Measurements from ENCODE around the gene SMIM10. TPM values are rescaled to one million over a fixed set of nuclear protein-coding genes. Genes with fewer than 3 reads are reported as not detected.
"Not testable (repeated sequence)": the region's sequence is repeated elsewhere in the genome, so short reads cannot be mapped to it uniquely, and the experiment has no call there.

The SMIM10 gene
- 14.2 TPM for total RNA-seq

DNA sequence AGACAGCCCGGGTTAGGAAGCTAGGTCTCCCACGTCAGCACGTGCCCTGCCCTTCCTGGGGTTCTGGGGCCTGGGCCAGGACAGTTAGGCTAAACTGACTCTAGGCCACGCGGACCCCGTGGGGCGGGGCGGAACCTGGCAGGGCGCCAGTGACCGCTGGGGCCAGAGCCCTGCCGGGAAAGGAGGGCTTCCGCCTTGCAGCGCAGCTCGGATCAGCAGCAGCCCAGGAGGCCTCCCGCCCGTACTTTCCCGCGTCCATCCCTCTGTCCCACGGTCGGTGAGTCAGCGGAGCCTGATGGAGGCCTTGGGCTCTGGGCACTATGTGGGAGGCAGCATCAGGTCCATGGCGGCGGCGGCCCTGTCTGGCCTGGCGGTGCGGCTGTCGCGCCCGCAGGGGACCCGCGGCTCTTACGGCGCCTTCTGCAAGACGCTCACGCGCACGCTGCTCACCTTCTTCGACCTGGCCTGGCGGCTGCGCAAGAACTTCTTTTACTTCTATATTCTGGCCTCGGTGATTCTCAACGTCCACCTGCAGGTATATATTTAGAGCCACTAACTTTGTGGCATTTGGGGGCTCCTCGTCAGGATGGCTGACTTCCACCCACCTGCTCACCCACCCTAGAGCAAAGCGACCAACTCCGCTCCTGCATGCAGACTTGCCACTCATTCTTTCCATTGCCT, at the start of gene SMIM10:
TSS of gene SMIM10 (plus strand) at position 191 of the 681 bp plus-strand sequence. CDS start at position 296, 105 bp downstream.
- DNase-seq (ENCODE audit: low spot score) (peak; percentile 90), ATAC-seq (peak; percentile 99)
- intact Hi-C loops (cut with DNase I), result no loop called here

GRCh38 chrX:134946364-134946763, 44.4 kb upstream of the SMIM10 start:
- DNase-seq (ENCODE audit: low spot score); intact Hi-C loops (cut with DNase I); ATAC-seq: not testable (repeated sequence)

DNA sequence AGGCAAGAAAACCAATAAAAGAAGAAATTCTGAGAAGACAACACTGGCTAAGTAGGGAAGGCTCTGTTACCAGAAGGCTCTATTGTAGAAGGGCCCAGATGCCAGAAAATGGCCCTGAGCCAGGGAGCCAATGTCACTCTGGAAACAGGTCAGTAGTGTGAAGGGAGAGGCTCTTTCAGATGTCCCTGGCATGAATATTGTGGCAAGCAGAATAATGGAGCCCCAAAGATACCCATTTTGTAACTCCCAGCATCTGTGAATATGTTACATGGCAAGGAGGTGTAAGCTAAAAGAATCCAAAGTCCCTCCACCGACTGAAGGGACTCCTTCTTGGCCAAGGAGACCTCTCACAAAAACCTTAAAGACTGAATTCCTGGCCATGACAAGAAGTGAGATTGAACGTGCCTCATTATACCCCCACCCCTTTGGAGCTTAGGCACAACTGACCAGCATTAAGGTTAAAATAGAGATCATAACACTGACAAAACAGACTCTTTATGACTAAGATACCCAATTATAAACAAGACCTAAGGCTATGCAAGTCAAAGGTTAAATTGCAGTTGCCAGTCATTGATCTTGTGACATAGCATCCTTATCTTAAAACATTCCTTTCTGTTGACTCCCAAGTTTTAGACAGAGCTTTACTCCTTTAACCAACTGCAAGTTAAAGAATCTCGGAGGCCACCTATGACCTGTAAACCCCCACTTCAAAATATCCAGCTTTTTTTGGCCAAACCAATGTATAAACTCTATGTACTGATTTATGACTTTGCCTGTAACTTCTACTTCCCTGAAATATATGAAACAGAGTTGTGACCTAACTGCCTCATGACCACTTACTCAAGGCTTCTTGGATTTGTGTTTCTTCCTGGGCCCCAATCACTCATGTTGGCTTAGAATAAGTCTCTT, 42.2 kb upstream of the SMIM10 start:
- ATAC-seq, result no peak
- intact Hi-C loops (cut with DNase I), result no loop called here
- no peak for DNase-seq (ENCODE audit: low spot score)

DNA sequence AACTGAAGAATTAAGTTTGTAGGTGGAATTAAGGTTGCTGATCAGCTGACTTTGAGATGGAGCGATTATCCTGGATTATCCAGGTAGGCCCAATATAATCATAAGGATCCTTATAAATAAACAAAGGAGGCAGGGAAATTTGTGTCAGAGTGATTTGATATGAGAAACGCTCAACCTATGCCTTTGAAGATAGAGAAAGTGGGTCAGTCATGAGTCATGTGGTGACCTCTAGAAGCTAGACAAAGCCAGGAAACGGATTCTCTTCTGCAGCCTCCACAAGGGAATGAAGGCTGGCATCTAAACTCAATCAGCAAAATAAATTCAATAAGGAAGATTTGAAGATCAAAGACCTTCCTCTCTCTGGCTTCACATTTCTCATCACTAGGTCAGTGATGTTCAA, 41.5 kb upstream of the SMIM10 start:
- intact Hi-C loops (cut with DNase I), result no loop called here
- no peak for ATAC-seq
- no peak for DNase-seq (ENCODE audit: low spot score)

DNA sequence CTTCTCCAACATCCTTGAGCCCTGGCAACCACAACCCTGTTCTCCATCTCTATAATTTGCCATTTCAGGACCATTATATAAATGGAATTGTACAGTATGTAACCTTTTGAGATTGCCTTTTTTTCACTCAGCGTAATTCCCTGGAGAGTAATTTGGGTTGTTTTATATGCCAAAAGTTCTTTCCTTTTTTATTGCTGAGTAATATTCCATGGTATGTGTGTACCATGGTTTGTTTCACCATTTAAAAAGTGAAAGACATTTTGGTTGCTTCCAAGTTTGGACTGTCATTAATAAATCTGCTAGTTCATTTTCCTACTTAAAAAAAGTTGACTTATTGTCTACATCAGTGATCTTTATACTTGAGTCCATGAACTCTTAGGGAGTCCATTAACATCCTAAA, 33.0 kb upstream of the SMIM10 start:
- ATAC-seq (no peak), DNase-seq (ENCODE audit: low spot score) (no peak)
- intact Hi-C loops (cut with DNase I), result no loop called here

- intact Hi-C loops (cut with DNase I); DNase-seq (ENCODE audit: low spot score); ATAC-seq: not testable (repeated sequence)
These were observed 30.4 kb upstream of the SMIM10 start for GRCh38 chrX:134960366-134960765.

DNA sequence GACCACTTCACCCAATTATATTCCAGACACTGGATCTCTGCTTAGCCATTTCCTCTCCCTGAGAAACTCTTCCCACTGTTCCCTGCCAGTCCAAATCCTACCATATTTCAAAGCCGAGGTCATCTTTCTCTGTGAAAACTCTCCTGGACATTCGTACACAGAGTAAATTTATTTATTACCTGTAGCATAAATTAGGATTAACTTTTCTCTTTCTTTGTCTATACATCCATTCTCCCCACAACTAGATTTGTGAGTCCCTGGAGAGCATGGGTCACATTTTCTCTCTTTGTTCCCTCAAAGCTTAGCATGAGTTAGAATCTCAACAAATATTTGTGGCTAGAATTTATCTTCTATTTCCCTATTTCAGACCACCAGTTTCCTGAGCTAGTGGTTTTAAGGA, 27.8 kb upstream of the SMIM10 start:
- DNase-seq (ENCODE audit: low spot score), result no peak
- no peak for ATAC-seq
- intact Hi-C loops (cut with DNase I), result no loop called here

- intact Hi-C loops (cut with DNase I), result no loop called here
- no peak for DNase-seq (ENCODE audit: low spot score)
- peak; percentile 87 for ATAC-seq
These were observed 21.1 kb upstream of the SMIM10 start for GRCh38 chrX:134969726-134970125.

DNA sequence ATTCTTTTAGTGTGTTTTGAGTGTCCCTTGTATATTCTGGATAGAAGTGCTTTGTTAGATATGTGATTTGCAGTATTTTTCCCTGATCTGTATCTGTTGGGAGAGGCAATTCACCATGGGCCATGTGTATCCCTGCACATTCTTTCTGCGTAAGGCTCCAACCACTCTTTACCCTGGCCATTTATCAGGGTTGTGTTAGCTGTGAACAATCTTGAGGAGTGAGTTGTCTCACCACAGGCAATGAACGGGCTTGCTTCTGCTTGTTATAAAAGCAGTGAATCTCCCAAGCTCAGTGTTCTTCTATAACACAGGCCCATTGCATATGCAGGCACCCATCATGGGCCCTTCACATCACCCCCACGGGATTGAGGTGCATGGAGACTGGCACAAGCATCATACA, 18.9 kb upstream of the SMIM10 start:
- no peak for ATAC-seq
- no peak for DNase-seq (ENCODE audit: low spot score)
- intact Hi-C loops (cut with DNase I), result no loop called here

- ATAC-seq, result no peak
- no peak for DNase-seq (ENCODE audit: low spot score)
- intact Hi-C loops (cut with DNase I), result no loop called here
These were observed 15.3 kb upstream of the SMIM10 start for GRCh38 chrX:134975516-134975915.

DNA sequence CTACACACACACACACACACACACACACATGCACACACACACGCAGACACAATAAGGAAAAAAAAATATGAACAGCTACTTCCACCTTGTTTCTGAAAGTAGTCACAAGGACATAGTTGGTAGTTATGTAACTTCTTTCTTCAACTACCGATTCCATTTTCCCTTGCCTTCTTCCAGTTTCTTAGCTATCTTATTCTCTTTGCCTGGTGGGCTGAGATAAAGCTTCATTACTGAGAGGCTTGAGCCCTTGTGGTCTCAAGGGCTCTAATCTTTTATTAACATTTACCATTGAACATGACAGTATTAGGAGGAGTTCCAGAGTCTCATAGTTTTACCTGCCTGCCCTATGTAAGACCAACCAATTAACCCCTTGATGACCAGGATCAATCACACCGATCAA, 8.9 kb upstream of the SMIM10 start:
- DNase-seq (ENCODE audit: low spot score), result no peak
- no peak for ATAC-seq
- intact Hi-C loops (cut with DNase I), result no loop called here

DNA sequence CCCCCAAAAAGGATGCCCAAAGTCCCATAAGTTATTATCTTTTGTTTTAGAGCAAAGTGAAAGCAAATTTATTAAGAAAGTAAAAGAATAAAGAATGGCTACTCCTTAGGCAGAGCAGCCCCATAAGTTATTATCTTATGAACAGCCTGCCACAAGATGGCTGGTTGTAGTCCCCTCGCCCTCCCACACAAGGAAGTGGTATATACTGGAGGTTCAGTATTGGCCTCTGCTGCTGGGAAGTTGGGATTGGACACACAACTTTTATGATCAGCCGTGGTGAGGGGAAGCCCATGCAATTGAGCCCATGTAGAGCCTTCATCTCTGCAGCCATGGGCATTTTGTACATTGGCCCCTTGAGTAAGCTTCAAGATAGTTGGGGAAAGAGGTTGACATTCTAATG, 8.0 kb upstream of the SMIM10 start:
- ATAC-seq, result no peak
- DNase-seq (ENCODE audit: low spot score), result no peak
- intact Hi-C loops (cut with DNase I), result no loop called here

- DNase-seq (ENCODE audit: low spot score) (no peak), ATAC-seq (no peak)
- intact Hi-C loops (cut with DNase I), result no loop called here
These were observed 5.3 kb upstream of the SMIM10 start for GRCh38 chrX:134985479-134985878.

GRCh38 chrX:134990475-134990800, 353 bp upstream of the SMIM10 start:
- DNase-seq (ENCODE audit: low spot score), result no peak
- intact Hi-C loops (cut with DNase I), result no loop called here
- ATAC-seq, result peak; percentile 38

- intact Hi-C loops (cut with DNase I), result no loop called here
- no peak for DNase-seq (ENCODE audit: low spot score)
- ATAC-seq, result no peak
These were observed 6.9 kb downstream of the SMIM10 start for GRCh38 chrX:134997646-134998045.

DNA sequence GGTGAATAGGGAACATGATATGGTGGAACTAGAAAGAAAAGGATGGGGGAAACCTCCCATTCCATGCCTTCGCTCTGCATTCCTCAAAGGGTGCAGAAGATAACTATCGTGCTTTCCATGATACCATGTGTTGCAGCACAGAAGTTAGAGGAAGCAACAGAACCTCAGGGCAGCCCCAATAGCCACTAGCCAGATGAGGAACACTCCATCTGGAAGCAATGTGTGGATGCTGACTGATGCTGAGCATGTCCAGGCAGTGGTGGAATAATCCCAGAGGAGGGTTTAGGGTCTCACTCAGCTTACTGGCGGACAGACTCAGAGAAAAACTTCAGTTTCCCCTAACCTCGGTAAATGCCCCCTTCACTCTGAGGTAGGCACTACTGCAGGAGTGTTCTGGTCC, 7.5 kb downstream of the SMIM10 start:
- no peak for ATAC-seq
- intact Hi-C loops (cut with DNase I), result no loop called here
- no peak for DNase-seq (ENCODE audit: low spot score)

DNA sequence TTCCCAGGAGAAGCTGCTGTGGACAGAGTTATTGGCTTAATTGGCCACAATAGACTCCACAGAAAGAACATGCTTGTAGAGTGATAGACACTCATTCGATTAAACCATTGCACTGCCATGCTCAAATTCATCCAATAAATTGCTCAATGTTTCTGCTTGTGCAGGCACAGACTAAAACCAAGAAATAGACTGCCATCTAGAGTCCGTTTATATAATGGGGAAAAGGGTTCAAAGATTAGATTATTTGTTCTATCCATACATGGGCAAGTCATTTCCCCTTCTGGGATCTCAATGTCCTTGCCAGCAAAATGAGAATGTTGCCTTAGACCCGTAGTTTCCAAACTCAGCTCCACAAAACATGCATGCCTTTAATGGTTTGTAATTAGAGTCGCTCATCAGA, 8.7 kb downstream of the SMIM10 start:
- ATAC-seq (peak; percentile 40), DNase-seq (ENCODE audit: low spot score) (no peak)
- intact Hi-C loops (cut with DNase I), result no loop called here

DNA sequence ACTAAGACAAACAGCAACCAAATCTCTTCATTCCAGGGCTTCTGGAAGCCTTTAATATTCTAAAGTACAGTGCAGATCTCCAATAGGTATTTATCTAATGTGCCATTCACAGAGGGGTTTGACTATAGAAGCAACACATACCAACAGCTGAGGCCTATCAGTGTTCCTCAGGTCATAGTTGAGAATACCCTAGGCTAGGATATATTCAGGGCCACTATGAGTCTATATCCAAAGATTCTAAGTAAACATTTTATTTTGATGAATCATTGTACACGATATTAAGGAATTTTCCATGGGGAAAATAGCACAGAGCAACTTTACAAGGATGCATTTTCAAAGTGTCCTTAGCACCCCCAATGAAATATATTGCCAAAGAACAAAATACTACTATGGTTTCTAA, 9.7 kb downstream of the SMIM10 start:
- intact Hi-C loops (cut with DNase I), result no loop called here
- no peak for DNase-seq (ENCODE audit: low spot score)
- ATAC-seq, result no peak

GRCh38 chrX:135003876-135004623, 13.3 kb downstream of the SMIM10 start:
- ATAC-seq, result peak; percentile 99
- intact Hi-C loops (cut with DNase I), result no loop called here
- peak; percentile 94 for DNase-seq (ENCODE audit: low spot score)

DNA sequence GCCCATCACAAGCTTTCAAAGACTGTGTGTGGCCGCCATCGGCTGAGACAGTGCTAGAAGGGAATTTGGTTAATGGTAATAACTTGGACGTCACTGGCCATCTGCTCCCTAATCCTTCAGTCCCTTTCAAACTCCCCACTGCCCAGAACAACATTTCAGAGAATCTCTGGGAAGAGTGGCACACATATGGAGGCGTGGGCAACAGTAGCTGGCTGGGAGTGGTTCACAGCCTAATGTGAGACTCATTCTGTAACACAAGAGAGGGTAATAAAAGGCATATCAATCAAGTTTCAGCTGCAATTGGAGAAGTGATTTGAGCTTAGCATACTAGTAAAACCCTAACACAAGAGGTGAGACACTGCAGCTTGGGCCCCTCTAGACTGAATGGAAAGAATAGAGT, 15.4 kb downstream of the SMIM10 start:
- intact Hi-C loops (cut with DNase I), result no loop called here
- DNase-seq (ENCODE audit: low spot score), result no peak
- no peak for ATAC-seq
